ENCODE results near the gene CST11. TPM values are rescaled to one million over a fixed set of nuclear protein-coding genes. Genes with fewer than 3 reads are reported as not detected.

The CST11 gene
- total and polyA plus RNA-seq, 4 donors = not detected

GRCh38 chr20:23414526-23415188 lies 38.0 kb downstream of the CST11 start:
- no peaks in the 10 kb centered on the region for H3K36me3 ChIP-seq (ENCODE audit: control insufficient read depth in 4 of 4, insufficient read depth in 3 of 4, low read depth in 1 of 4, low read length in 3 of 4)
- no peak overlapping the region for H3K9ac ChIP-seq (ENCODE audit: low read depth in 1 of 2, low read length in 2 of 2)
- H3K9me3 ChIP-seq (ENCODE audit: control insufficient read depth in 4 of 4, low read length in 3 of 4) = no peaks in the 10 kb centered on the region
- DNase-seq (ENCODE audit: low spot score) = no peak
- H3K4me3 ChIP-seq (ENCODE audit: low read depth in 1 of 3, low read length in 3 of 3) = no peak overlapping the region
- peaks cover 4 to 21% (median 12%) of the 10 kb centered on the region in 4 donors for H3K4me1 ChIP-seq (ENCODE audit: control insufficient read depth in 4 of 4, insufficient read depth in 4 of 4, low read length in 3 of 4)
- H3K27ac ChIP-seq (ENCODE audit: low read depth in 1 of 2, low read length in 2 of 2) = no peak overlapping the region
- TF ChIP-seq ATF3 (IDR thresholded peaks at IDR 0.05) (no peak), YY1 (IDR thresholded peaks at IDR 0.05) (no peak), MAX (IDR thresholded peaks at IDR 0.05) (no peak), CTCF (IDR thresholded peaks at IDR 0.05; ENCODE audit: low read depth, low read length, missing input control) (no peak), RXRA (IDR thresholded peaks at IDR 0.05) (no peak), REST (IDR thresholded peaks at IDR 0.05) (no peak)
- H3K27me3 ChIP-seq (ENCODE audit: control insufficient read depth in 4 of 4, insufficient read depth in 4 of 4, low read length in 3 of 4) = no peaks in the 10 kb centered on the region
- 89% methylated on average over 1 of the region's 1 CpG for WGBS

GRCh38 chr20:23413862-23414422 lies 38.7 kb downstream of the CST11 start:
- no peaks in the 10 kb centered on the region for H3K36me3 ChIP-seq (ENCODE audit: control insufficient read depth in 4 of 4, insufficient read depth in 3 of 4, low read depth in 1 of 4, low read length in 3 of 4)
- no peak overlapping the region for H3K4me3 ChIP-seq (ENCODE audit: low read depth in 1 of 3, low read length in 3 of 3)
- H3K9ac ChIP-seq (ENCODE audit: low read depth in 1 of 2, low read length in 2 of 2) = no peak overlapping the region
- peaks cover 0 to 14% (median 9%) of the 10 kb centered on the region in 4 donors for H3K4me1 ChIP-seq (ENCODE audit: control insufficient read depth in 4 of 4, insufficient read depth in 4 of 4, low read length in 3 of 4)
- no peaks in the 10 kb centered on the region for H3K27me3 ChIP-seq (ENCODE audit: control insufficient read depth in 4 of 4, insufficient read depth in 4 of 4, low read length in 3 of 4)
- DNase-seq (ENCODE audit: low spot score) = no peak
- WGBS = 98% methylated on average over 3 of the region's 3 CpGs
- no peaks in the 10 kb centered on the region for H3K9me3 ChIP-seq (ENCODE audit: control insufficient read depth in 4 of 4, low read length in 3 of 4)
- no peak overlapping the region for H3K27ac ChIP-seq (ENCODE audit: low read depth in 1 of 2, low read length in 2 of 2)
- TF ChIP-seq MAX (IDR thresholded peaks at IDR 0.05) (no peak), RXRA (IDR thresholded peaks at IDR 0.05) (no peak), FOXA1 (IDR thresholded peaks at IDR 0.05) (no peak), FOXA2 (IDR thresholded peaks at IDR 0.05) (no peak), CTCF (IDR thresholded peaks at IDR 0.05; ENCODE audit: low read depth, low read length, missing input control) (no peak), REST (IDR thresholded peaks at IDR 0.05) (no peak), GABPA (IDR thresholded peaks at IDR 0.05 in 1 of 2, conservative IDR thresholded peaks at IDR 0.05 in 1 of 2) (no peak), HNF4A (conservative IDR thresholded peaks at IDR 0.05) (no peak), ATF3 (IDR thresholded peaks at IDR 0.05) (no peak), ZBTB33 (IDR thresholded peaks at IDR 0.05) (no peak), YY1 (IDR thresholded peaks at IDR 0.05) (no peak), JUND (IDR thresholded peaks at IDR 0.05) (no peak), NR2F2 (IDR thresholded peaks at IDR 0.05) (no peak), TAF1 (conservative IDR thresholded peaks at IDR 0.05) (no peak)
